Stimulated activated CD8-positive, alpha-beta memory T cell treated with anti-CD3 and anti-CD28 coated beads, Interleukin-2, amount 100 ng/mL, for 1 hour (primary cell): Measurements from ENCODE around the gene C9orf153.
"Not testable (repeated sequence)": the region's sequence is repeated elsewhere in the genome, so short reads cannot be mapped to it uniquely, and the experiment has no call there.

Experiments
- DNase-seq, 2 donors: peaks; one replicate each; pipeline ENCODE4 v3.0.0-alpha.2; 2020; ENCODE audit warnings: low read depth in 2 of 2

Gene C9orf153

DNA sequence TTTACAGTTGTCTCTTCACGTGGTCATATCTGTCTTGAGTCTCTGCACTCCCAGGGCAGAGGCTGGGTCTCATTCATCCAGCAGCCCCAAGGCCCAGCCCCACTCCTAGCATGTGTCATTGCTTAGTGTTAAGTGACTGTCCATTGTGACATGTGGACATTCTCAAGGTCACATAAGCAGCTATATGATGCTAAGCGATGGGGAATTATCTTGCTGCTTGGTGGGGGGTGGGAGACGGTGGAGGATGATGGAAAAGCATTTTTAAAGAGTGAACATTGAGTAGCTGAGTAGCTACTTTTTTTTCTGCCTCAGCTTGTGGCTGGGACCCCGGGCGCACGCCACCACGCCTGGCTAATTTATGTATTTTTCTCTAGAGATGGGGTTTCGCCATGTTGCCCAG is at the start of gene C9orf153:
TSS of gene C9orf153 (minus strand) at position 101 of the 400 bp plus-strand sequence. CDS start 30,054 bp downstream, outside the sequence.
- DNase-seq = no peak

- no peak for DNase-seq
Measured at GRCh38 chr9:86308687-86309086, 49.2 kb upstream of the C9orf153 start.

DNA sequence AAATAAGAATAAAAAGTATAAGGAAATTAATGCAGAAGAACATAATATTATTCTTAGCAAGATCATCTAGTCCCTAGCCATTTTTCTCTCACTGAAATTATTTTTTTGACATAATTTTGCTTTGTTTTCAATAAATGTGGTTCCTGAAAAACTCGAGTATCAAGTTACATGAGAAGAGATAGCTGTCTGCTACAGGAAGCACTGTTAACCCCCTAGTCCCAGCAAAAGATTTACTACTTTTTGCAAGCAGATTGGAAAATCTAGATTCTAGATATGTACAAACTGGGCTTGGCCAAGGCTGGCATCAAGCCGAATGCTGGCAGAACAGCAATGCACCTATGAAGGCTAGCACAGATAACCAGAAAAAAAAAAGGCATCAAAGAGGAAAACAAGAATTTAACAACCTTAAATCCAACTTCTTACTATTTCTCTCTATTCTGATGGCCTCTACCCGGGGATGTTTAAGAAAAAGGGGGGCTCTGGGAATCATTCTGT is 44.8 kb upstream of the C9orf153 start:
- no peak for DNase-seq

DNA sequence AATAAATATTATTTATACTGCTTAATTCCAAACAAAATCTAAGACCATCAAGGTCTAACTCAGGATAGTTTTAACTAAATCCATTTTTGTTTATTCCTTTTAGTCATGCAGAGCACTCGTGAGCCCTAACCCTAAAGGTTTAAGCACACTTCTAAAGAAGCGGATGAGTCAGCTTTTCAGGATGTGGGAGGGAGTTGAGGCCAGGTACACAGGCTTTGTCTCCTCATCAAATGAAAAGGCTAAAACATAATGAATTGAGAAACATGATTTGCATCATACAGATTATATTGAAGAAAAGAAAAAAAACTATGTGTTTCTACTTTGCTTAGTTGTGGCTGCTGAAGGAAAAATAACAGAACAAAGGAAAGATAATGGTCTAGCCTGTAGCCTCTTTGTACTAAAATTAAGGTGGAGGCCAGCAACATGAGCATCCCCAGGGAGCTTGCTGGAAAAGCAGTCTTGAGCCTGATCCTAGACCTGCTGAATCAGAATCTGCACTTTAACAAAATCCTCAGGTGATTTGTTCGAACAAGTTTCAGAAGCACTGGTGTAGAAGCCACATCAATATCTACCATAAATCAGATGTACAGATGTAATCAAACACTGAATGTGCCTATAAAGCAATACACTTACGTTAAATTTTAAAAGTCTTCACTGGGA is 44.0 kb upstream of the C9orf153 start:
- no peak for DNase-seq

DNA sequence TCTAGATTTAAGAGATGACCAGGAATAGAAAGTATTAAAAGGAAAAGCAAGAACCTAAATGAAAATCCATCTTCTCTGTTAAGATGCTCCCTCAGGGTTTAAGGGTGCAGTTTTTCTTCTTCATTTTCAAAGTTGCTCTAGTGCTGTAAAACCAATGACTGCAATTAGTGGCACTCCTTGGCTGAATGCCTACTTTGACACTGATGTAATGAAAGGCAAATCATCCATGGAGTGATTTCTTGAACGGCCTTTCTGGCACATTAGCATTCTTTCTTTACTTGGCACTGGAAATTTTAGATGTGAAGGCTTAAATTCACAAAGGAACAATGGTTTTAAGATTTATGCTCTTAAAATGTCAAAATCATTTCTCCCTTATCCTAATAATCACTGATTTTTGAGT is 42.2 kb upstream of the C9orf153 start:
- DNase-seq = no peak

DNA sequence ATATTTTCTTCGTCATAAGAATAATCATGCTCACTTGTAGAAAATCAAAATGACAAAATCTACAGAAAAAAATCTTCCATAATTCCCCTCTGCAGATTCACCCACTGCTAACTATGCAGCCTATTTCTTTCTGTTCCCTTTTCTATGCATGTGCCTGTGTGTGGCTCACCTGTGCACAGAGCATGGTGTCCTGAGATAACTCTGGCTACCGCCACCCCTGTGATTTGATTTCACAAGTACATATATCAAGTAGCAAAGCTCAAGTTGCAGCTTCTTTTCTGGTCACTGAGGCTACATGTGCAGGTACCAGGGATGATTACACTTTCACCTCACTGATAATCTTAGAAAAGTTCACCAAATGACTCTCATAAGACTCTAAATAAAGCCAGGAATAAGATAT is 41.2 kb upstream of the C9orf153 start:
- DNase-seq = no peak

- no peak for DNase-seq
Measured at GRCh38 chr9:86298873-86299272, 39.4 kb upstream of the C9orf153 start.

DNA sequence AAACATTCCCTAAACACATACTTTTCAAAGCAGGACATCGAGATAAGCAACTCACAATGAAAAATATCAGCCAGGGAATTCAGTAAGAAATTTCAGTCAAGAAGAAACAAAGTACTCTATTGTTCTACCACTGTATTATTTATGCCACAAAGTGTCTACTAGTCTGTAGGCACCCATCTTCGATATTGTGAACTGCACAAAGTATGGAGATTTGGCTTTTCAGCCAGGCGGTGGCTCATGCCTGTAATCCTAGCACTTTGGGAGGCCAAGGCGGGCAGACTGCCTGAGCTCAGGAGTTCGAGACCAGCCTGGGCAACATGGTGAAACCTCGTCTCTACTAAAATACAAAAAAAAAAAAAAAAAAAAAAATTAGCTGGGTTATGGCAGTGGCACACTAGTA is 30.9 kb upstream of the C9orf153 start:
- DNase-seq = not testable (repeated sequence)

DNA sequence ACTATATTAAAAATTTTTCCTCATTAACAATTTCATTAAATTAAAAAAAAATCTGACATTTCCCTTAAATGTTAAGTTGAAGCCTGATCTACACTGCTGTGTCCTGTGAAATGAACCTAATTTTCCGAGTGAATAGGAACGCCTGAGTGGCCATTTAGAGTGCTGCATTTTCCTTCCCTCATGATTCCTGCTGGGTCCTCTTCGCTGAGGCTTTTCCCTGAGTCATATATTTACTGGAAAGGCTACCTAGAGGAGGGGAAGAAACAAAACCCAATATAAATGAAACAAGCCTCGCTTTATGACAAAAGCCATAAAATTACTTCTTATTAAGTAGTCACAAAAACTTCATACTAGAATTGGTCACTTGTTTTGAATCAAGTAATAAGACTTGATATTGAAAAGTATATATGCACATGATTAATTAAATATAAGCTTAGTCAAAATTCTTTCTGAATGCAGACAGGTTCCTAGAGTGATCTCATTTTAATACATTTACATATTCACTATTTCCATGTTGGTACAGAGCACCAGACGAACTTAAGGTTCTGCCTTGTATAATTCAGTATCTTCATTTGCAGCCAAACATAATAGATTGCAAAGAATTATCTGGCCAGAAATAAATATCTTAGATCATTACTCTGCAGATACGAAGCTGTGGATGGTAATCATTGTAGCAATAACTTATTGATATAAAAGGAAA is 29.2 kb upstream of the C9orf153 start:
- DNase-seq = no peak

- DNase-seq = no peak
Measured at GRCh38 chr9:86287013-86287412, 27.6 kb upstream of the C9orf153 start.

- DNase-seq = no peak
Measured at GRCh38 chr9:86286278-86286677, 26.8 kb upstream of the C9orf153 start.

DNA sequence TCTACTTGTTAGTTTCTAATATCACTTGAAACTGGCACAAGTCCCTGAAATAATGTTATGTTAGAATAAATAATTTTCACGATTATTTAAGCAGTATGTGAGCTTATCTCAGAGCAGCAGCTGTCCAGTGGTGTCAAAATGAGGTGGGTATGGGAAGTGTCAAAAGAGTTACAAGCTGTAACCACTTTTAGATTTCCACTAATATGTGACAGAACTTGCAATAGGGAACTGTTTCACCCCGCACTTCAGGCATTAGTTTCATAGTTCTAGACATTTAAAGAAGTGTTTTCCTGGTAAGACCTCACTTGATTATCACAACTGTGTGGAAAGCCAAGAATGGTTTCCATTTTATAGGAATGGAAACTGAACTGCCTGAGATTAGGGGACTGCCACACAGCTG is 25.8 kb upstream of the C9orf153 start:
- DNase-seq = no peak

- DNase-seq = no peak
Measured at GRCh38 chr9:86282979-86283535, 23.6 kb upstream of the C9orf153 start.

DNA sequence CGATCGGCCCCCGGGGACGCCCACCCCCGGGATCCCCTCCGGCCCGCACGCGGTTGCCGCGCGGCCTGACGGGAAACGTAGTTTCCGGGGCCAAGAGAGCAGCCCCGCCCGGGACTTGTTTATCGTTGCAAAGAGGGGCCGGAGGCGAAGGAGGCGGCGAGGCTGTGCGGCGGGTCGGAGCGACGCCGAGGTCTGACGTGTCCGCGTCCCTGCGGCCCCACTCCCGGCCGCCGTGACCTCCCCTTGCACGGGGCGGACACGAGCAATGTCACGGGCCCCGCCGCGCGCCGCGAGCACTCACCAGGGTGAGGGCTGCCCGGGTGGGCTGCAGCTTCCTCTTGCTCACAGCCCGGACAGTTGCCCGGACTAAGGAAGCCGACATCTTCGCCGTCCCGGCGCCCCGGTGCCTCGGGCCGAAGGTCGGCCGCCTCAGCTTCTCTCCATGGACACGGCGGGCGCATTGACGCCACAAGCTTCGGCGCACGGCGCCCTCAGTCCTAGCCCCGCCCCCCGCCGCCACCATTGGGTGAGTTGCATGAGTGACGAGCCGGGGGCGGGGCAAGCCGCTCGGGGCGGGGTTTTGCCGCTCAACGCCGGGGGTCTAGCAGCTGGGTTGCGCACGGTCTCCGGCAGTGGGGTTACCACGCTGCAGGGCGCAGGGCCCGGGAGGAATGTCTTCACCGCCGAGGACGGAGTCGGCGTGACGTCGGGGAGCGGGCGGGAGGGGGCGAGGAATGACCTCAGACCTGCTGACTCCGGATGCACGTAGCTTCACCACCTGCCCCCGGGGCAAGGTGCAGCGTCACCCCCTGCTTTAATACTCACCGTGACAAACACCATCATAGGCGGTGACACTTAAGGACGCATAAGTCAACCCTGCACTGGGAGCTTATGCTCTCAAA is 22.9 kb upstream of the C9orf153 start, which contains the start of gene ISCA1:
TSS of gene ISCA1 (minus strand) at position 462 of the 902 bp plus-strand sequence. CDS start at position 382, 80 bp downstream.
- peak; percentile 95 to 98 for DNase-seq

DNA sequence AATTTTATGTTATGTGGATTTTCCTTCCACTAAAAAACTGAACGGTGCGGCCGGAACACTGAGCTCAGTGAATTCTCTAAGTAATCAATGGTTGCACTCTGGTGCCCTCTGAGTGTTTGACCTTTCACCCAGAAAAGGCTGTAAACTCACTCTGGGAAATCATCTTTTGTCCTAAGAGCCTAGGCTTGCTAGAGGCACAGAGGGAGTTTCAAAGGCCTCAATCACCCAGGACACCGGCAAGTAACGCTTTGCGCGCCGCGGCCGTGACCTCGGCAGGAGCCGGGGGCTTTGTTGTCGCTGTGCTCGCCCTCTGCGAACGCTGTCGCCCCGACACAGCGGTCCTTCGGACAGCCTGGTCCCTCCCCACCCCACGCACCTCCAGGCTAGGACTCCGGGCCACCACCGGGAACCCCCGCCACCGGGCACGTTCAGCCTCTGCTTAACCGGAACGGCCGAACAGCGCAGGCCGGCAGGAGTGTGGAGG is 22.2 kb upstream of the C9orf153 start:
- DNase-seq = no peak

- DNase-seq = no peak
Measured at GRCh38 chr9:86280580-86280979, 21.1 kb upstream of the C9orf153 start.

GRCh38 chr9:86279839-86280238 is 20.4 kb upstream of the C9orf153 start:
- DNase-seq = no peak

- no peak for DNase-seq
Measured at GRCh38 chr9:86277072-86277471, 17.6 kb upstream of the C9orf153 start.

GRCh38 chr9:86275962-86276361 is 16.5 kb upstream of the C9orf153 start:
- no peak for DNase-seq

- no peak for DNase-seq
Measured at GRCh38 chr9:86274821-86275643, 15.6 kb upstream of the C9orf153 start.

DNA sequence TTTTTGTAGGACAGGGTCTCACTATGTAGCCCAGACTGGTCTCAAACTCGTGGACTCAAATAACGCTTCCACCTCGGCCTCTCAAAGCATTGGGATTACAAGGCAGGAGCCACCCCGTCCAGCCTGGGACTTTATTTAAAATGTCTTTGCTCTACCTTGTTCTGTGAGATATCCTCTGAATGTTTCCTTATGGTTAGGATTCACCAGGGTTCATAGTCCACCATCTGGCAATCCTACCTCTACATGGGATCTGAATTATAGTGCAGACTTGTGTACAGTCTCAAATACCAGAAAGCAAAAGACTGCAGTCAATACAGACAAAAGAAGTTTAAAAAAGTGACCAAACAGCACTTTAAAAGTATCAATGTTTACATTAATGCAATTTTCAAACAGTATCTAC is 12.8 kb upstream of the C9orf153 start:
- no peak for DNase-seq
